GM21723 (cell line): ENCODE data around the gene JADE2.
A peak's percentile ranks its signal among the peaks of the same experiment; 100 is the strongest.
"Not testable (repeated sequence)": the region's sequence is repeated elsewhere in the genome, so short reads cannot be mapped to it uniquely, and the experiment has no call there.

Experiments
- ATAC-seq: cut with Tn5 transposase; IDR thresholded peaks from one replicate; pipeline ENCODE4 v1.9.1; 2021; ENCODE audit warnings: mild to moderate bottlenecking, moderate library complexity; ENCODE audit not compliant: unreplicated experiment

The JADE2 gene

DNA sequence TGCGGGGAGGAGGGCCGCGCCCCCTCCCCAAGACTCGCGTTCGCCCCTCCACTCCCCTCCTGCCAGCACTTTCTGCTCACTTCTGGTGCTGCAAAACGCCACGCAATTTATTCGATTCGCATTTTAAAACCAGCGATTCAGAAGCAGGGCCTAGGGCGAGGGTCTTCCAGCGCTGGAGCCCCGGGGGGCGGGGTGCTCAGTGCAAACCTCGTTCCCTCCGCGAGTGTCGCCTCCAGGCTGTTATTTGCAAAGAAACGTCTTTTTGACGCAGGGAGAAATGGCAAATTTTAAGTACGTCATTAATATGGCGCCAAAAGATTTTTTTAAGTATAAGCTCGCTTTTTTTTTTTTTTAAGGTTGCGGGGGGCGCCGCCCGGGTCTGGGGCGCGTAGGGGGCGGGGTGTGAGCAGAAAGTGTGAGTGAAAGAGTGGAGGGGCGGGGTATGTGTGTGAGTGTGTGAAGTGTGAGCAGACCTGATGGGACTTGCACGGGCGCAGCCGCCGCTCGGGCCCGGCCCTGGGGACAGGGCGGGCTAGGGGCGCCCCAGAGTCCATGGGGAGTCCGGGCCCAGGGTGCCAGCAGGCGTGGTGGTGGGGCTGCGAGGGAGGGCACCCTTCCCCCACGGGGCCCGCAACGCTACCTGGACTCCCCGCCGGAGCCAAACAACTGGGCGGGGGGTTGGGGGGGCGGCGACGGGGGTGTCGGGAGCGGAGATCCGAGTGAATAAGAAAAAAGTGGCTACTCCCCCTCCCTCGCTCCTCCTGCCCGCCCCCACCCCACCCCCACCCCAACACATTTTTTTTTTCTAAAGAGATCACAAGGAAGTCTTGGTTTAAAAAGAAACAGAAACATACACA is at the start of gene JADE2:
TSS of gene JADE2 (plus strand) at position 845 of the 857 bp plus-strand sequence. CDS start 10,188 bp downstream, outside the sequence.
- ATAC-seq: peak; percentile 33

DNA sequence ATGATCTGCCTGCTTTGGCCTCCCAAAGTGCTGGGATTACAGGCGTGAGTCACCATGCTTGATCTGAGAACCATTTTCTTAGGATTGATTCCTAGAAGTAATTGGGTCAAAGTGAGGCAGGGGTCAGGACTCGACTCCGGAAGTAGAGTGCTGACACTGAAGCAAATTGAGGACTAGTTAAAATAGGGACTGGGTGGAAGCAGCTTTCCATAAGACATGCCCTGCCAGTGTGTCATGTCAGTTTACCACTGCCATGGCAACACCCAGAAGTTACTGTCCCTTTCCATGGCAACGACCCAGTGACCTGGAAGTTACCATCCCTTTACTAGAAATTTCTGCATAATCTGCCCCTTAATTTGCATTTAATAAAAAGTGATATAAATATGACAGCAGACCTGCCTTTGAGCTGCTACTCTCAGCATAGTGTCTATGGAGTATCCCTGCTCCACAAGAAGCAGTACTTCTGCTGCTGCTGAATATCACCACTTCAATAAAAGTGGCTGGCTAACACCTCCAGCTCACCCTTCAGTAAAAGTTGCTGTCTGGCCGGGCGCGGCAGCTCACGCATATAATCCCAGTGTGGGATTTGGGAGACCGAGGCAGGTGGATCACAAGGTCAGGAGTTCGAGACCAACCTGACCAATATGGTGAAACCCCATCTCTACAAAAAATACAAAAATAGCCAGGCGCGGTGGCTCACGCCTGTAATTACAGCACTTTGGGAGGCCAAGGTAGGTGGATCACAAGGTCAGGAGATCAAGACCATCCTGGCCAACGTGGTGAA is 47.8 kb upstream of the JADE2 start:
- ATAC-seq: no peak

DNA sequence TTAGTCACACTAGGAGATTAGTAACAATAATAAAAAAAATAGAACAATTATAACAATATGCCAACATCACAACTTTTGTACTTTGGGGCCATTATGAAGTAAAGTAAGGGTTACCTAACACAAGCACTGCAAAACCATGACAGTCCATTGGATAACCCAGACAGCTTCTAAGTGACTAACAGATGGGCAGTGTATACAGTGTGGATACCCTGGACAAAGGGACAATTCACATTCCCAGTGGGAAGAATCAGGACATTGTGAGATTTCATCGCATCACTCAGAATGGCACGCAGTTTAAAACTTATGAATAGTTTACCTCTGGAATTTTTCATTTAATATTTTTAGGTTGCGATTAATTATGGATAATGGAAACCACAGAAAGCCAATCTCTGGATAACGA is 45.6 kb upstream of the JADE2 start:
- ATAC-seq: no peak

- no peak for ATAC-seq
These were observed 36.1 kb upstream of the JADE2 start for GRCh38 chr5:134489227-134489944.

DNA sequence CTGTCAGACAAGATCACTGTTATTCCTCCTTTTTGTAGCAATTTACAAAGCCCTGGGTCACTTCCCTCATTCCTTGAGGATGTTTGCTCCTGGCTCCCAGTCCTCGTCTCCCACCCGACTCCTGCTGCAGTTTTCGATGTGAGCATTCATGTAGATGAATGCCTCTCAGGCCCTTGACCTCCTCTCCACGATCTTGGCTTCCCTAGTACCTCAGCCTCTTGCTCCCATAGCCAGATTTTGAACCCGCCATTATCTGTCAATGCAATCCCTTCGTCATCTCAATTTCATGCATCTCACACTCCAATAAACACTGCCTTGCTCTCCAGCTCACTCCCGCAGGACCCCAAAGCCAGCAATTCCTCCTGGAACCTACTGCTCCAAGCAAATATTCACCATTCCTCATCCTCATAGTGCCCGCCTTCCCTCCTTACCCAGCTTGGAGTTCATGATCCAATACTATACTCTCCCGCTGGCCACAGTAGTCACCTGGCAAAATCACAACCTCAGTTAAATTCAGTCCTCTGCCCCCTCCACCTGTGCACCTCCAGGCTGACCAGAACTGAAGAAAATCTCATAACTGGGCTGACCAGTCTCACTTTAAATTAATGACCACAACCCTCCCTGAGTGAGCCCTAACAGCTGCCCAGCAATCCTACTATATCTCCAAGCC is 35.1 kb upstream of the JADE2 start:
- no peak for ATAC-seq

DNA sequence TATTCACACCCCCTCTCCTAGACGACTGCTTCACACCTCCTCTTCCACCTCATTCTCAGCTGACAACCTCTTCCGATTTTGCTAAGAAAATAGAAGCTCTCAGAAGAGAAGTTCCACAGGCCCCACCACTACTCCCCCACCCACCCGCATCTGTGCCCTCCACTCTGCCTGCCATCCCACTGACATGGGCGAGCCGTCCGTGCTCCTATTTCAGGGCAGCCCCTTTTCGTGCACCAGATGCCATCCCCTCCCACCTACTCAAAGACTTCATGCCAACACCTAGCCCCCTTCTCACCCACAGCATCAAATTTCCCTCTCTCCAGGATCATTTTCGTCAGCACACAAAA is 34.6 kb upstream of the JADE2 start:
- no peak for ATAC-seq

DNA sequence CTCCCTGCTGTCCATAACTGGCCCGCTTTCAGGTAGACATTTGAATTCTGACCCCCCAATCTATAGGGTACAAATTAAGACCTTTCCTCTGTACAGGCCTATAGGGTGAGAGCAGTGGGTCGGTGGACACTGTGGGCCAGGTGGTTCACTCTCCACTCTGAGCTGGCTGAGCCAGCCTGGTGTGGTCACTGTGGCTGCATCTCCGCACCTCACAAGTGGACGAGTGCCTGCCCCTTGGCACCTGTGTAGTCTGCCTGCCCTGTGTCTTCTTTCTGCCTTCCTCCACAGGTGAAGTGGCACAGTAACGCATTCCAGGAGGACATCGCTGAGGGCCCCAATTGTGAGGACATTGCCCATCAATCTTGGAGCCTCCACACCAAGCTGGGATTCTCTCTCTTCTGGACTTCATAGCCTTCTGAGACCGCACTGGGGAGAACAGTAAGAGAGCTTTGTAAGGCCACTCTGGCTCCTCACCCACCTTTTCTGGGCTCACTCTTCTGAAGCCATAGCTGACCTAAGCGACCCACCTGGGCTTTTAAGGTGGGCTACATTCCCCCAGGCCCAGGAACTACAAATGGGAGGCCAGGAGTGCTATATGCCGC is 33.5 kb upstream of the JADE2 start:
- ATAC-seq: no peak

GRCh38 chr5:134492568-134492967 is 32.9 kb upstream of the JADE2 start:
- ATAC-seq: no peak

DNA sequence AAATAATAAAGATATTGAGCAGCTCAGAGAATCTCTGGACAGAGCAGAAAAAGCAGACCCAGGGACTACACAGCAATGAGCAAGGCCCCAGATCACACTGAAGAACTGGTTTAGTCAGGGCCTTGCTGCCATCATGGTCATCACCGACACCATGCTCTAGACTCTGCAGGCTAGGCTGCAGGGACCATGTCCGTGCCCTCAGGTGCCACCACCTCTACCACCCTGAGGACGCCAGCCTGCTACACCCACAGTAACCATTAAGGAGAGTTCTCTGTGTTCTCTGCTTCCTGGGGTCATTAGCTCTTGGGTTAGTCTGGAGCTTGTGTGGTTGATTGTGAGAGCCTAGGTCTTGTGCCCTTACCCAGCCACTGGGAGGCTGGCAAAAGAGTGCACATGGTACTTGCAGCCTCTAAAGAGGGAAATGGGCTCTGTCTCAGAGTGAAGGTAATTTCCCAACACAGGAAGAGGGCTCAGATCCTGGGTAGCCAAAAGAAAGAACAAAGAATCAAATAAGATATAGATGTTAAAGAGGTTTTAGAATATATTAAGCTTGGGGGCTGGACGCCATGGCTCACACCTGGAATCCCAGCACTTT is 31.9 kb upstream of the JADE2 start:
- ATAC-seq: no peak

- no peak for ATAC-seq
These were observed 30.7 kb upstream of the JADE2 start for GRCh38 chr5:134494780-134495179.

DNA sequence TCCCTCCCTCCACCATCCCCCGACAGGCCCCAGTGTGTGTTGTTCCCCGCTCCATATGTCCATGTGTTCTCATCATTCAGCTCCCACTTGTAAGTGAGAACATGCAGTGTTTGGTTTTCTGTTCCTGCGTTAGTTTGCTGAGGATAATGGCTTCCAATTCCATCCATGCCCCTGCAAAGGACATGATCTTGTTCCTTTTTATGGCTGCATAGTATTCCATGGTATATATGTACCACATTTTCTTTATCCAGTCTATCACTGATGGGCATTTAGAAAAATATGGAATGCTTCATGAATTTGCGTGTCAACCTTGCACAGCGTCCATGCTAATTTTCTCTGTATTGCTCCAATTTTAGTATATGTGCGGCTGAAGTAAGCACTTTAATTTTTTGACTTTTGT is 25.6 kb upstream of the JADE2 start:
- not testable (repeated sequence) for ATAC-seq

DNA sequence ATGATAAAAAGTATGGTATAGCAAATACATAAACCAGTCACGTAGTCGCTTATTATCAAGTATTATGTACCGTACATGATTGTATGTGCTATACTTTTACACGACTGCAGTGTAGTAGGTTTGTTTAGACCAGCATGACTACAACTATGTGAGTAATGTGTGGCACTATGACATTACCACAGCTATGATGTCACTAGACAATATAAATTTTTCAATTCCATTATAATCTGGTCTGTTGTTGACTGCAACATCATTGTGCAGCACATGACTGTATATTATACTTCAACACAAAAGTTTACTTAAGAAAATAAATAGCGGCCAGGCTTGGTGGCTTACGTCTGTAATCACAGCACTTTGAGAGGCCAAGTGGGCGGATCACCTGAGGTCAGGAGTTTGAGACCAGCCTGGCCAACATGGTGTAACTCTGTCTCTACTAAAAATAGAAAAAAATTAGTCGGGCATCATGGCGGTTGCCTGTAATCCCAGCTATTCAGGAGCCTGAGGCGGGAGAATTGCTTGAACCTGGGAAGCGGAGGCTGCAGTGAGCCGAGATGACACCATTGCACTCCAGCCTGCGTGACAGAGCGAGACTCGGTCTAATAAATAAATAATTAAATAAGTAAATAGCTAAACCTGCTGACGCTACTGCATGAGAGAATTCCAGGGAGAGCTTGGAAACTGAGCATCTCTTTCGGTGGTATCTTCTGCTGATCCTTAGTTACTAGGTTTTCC is 24.6 kb upstream of the JADE2 start:
- no peak for ATAC-seq

DNA sequence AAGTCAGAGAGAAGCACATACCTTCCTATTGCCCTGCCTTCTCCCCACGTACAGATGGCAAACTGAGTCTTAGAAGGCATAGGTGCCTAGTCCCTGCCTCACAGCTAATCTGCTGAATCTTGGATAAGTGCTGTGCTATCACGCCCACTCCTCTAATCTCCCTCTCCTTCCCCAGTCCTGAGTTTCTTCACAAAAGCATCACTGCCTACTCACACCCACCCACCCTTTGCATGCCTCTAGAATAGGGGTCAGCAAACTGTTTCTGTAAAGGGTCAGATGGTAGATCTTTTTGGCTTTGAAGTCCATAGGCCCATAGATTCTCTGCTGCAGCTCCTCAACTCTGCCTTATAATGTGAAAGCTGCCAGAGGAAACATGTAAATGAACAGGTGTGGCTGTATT is 23.2 kb upstream of the JADE2 start:
- ATAC-seq: no peak

DNA sequence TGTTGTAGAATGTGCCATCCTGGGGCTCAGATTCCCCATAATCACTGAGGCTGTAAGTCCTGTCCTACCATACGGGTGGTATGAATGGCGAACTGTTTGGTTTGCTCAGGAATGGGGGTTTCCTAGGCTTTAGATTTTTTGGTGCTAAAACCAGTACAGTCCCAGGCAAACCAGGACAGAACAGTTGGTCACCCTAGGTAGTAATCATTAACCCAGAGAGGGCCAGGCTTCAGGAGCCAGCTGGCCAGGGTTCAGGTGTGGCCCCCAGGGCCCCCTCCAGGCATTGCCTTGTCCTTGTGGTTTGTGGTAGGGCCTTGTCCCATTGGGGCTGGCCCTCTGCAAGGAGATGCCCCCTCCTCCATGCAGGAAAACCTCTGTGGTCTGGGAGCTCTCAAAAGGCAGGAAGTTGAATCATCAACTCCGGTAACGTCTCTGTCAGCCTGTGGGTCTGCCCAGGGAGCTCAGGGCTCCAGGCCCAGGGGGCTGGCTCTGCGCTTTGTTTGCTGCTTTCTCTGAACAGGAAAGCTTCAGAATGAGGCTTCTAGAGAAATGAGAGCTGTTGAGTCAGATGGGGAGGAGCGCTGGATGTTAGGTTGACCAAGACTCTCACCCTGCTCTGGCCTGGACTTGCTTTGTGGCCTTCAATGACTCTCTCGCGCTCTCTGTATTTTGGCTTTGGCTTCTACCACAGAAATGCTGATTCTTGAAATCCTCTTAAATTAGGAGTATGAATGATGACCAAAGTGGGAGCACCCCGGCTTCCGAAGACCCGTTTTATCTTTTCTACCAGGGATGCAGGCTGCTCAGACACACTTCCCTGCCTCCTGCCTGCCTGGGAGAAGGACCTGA is 22.2 kb upstream of the JADE2 start:
- ATAC-seq: peak; percentile 85

DNA sequence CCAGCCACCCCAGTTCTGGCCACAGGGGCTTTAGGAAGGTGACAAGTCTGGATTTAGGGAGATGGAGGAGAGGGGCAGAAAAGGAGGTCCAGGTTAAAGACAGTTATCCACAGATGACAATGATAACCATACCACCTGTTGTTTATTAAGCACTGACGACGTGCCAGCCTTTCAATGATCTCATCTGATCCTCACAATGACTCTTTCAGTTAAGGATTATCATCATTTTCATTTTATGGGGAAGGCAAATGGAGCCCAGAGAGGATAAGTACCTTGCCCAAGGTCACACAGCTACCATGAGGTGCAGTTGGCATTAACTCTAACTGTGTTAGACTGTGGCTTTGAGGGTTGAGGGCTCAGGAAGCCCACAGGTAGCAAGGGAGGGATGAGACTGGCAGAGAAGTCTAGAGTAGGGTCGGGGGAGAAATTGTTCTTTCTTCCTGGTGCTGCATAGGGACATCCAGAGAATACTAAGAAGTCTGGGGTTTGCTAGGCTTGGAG is 21.5 kb upstream of the JADE2 start:
- ATAC-seq: no peak

- no peak for ATAC-seq
These were observed 20.7 kb upstream of the JADE2 start for GRCh38 chr5:134504629-134505300.

GRCh38 chr5:134506054-134507039 is 19.1 kb upstream of the JADE2 start:
- no peak for ATAC-seq
